ENCODE measurements around the gene BRI3.
"Not testable (repeated sequence)": the region's sequence is repeated elsewhere in the genome, so short reads cannot be mapped to it uniquely, and the experiment has no call there.

The BRI3 gene

GRCh38 chr7:98315994-98316527 is 34.6 kb downstream of the BRI3 start:
- DNase-seq, result not testable (repeated sequence)

DNA sequence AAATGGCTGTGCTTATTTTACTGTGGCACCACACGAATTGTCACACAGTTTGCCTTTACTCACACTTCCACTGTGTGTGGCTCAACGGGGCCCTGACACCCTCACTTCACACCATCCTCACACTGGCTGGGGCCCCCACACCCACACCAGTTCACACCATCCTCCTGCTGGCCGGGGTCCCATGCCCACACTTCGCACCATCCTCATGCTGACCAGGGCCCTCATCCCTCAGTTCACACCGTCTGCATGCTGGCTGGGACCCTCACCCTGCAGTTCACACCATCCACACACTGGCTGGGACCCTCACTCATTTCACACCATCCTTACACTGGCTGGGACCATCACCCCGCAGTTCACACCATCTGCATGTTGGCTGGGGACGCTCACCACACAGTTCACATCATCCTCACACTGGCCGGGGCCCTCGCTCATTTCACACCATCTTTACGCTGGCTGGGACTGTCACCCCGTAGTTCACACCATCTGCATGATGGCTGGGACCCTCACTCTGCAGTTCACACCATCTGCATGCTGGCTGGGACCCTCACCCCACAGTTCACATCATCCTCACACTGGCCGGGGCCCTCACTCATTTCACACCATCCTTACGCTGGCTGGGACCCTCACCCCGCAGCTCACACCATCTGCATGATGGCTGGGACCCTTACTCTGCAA is 36.0 kb downstream of the BRI3 start:
- no peak for DNase-seq

- no peak for DNase-seq
These were observed 37.7 kb downstream of the BRI3 start for GRCh38 chr7:98319176-98319575.

- no peak for DNase-seq
These were observed 39.8 kb downstream of the BRI3 start for GRCh38 chr7:98321301-98321700.

- no peak for DNase-seq
These were observed 41.1 kb downstream of the BRI3 start for GRCh38 chr7:98322331-98323270.

GRCh38 chr7:98323597-98324322 is 42.3 kb downstream of the BRI3 start:
- DNase-seq, result no peak

DNA sequence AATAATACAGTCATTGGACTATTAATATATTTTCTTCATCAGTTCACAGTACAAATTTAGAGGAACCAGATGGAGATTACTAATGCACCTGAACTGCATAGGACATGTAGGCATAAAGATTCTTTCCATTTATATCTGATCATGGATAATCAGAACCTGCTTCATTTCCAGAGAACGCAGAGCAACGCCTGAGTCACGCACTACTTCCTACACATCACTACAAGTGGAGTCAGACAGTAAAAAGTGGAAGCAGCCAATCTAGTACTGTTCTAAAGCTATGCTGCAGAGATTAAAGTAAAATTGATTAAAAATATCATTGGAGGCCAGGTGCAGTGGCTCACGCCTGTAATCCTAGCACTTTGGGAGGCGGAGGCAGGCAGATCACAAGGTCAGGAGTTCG is 43.3 kb downstream of the BRI3 start:
- no peak for DNase-seq

- DNase-seq, result no peak
These were observed 47.8 kb downstream of the BRI3 start for GRCh38 chr7:98329100-98329790.

GRCh38 chr7:98329791-98330373 is 48.4 kb downstream of the BRI3 start:
- DNase-seq, result no peak

DNA sequence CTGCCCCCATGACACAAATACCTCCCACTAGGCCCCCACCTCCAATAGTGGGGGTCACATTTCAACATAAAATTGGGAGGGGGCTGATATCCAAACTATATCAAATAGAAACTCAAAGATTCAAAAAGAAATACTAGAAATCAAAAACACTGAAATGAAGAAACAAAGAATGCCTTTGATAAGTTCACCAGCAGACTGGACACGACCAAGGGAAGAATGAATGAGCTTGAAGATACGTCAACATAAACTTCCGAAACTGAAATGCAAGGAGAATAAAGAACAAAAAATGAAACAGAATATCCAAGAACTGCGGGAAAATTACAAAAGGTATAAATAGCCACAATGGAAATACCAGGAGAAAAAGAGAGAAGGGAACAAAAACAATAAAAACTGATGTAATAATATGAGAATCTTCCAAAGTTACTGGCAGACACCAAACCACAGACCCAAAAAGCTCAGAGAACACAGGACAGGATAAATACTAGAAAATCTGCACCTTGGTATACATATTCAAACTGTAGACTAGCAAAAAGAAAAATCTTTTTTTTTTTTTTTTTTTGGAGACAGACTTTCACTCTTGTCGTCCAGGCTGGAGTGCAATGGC is 49.5 kb downstream of the BRI3 start:
- DNase-seq, result no peak

- no peak for DNase-seq
These were observed 52.6 kb downstream of the BRI3 start for GRCh38 chr7:98334081-98334480.

- no peak for DNase-seq
These were observed 54.0 kb downstream of the BRI3 start for GRCh38 chr7:98335411-98335977.

DNA sequence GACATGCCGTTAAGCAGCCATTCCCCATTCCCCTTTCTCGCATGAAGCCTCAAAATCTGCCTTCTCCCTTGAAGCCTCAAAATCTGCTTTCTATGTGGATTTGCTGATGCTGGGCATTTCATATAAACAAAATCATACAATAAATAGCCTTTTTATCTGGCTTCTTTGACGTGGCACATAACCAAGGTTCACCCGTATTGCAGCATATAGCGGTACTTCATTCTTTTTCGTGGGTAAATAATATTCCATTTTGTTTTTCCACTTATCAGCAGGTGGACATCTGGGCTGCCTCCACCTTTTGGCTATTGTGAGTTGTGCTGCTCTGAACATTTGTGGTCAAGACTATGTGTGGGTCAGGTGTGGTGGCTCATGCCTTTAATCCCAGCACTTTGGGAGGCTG is 57.0 kb downstream of the BRI3 start:
- DNase-seq, result no peak

DNA sequence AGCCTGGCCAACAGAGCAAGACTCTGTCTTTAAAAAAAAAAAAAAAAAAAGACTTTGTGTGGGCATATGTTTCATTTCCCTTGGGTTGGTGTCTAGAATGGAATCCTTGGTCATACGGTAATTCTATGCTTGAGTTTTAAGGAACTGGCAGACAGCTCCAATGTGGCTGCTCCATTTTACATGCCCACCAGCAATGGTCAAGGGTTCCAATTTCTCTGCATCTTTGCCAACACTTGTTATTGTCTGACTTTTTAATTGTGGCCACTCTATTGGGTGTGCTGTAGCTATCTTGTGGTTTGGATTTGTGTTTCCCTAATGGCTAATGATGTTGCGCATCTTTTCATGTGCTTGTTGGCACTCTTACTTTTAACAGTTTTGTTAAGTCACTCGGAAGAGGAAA is 57.6 kb downstream of the BRI3 start:
- DNase-seq, result no peak

DNA sequence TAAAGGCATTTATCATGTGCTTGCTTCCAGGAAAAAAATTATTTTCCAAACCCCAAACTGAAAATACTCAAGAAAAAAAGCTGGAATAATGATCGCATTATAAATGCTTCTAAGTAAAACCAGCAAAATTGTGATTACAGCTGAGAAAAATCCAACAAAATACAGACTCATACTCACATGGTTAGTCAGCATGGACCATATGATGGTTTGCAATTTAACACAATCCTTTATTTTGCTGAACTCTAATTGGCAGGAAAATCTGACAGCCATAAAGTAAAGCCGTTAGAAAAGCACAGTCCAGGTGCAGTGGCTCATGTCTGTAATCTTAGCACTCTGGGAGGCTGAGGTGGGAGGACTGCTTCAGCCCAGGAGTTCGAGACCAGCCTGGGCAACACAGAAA is 59.6 kb downstream of the BRI3 start:
- DNase-seq, result no peak

All from NCI-H187 treated with DMSO at 0.1 percent for 48 hours (cell line).